ENCODE measurements around the gene PDE7B.

Gene PDE7B

DNA sequence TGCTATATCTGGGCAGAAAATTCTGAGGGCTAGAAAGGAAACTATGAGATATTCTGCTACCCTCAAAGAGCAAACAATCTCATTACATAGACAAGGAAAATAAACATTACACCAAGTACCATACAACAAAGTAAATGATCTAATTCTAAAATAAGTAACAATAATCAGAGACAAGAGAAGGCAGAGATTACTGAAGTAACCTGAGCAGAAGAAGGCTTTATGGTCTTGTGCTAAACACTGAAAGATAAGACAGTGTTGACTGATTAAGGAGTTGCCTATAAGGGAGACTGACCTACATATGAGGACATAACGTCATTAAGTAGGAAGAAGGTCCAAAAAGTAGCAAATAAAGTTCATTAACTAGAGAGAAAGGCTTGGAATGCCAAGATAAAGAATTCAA lies 264.4 kb downstream of the PDE7B start:
- H3K36me3 ChIP-seq (ENCODE audit: control insufficient read depth, insufficient read depth, low read length) = no peaks in the 10 kb centered on the region
- H3K4me3 ChIP-seq (ENCODE audit: low read length) = no peak overlapping the region
- peaks cover 31% of the 10 kb centered on the region for H3K4me1 ChIP-seq (ENCODE audit: control insufficient read depth, insufficient read depth, low read length)
- no peaks in the 10 kb centered on the region for H3K27me3 ChIP-seq (ENCODE audit: control insufficient read depth, insufficient read depth, low read length)
- H3K9ac ChIP-seq (ENCODE audit: low read length) = no peak overlapping the region
- H3K9me3 ChIP-seq (ENCODE audit: control insufficient read depth, low read length) = no peaks in the 10 kb centered on the region

DNA sequence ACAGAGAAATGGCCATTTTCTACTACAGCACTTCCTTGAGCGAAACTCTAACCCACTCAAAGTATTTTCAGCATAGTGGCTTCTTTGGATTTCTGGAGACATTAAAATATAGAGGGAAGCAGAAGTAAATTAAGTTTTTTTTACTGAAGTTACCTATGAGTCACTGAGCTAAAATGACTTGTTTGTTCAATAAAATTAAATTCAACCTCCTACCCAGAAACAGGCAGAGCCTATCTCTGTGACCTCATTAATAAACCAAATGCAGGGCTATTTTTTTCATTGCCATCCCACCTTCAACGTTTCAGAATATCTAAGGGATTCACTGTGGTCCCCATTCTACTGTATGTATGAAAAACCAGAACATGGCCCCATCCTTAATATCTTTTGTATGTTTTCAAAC lies 265.6 kb downstream of the PDE7B start:
- Histone ChIP-seq H3K4me3 (ENCODE audit: low read length) (no peak overlapping the region), H3K27me3 (ENCODE audit: control insufficient read depth, insufficient read depth, low read length) (no peaks in the 10 kb centered on the region), H3K4me1 (ENCODE audit: control insufficient read depth, insufficient read depth, low read length) (peaks cover 31% of the 10 kb centered on the region), H3K36me3 (ENCODE audit: control insufficient read depth, insufficient read depth, low read length) (no peaks in the 10 kb centered on the region), H3K9me3 (ENCODE audit: control insufficient read depth, low read length) (no peaks in the 10 kb centered on the region), H3K9ac (ENCODE audit: low read length) (no peak overlapping the region)

DNA sequence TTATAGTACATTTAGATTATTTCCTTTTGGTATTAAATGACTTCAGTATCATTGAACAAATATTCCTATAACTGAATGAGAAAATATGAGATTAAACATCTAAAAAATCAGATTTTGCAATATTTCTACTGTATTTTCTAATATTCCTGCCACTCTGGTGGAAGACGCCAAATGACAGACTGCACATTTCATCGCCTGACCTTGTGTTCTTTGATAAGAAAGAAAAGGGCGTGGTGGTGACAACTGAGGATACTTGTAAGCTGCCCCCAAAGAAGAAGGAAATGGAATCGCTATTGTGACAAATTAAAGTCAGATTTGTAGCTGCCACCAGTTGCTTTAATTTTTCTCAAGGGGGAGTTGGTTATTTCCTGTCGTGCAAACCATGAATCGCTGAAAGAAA lies 267.3 kb downstream of the PDE7B start:
- H3K9me3 ChIP-seq (ENCODE audit: control insufficient read depth, low read length) = no peaks in the 10 kb centered on the region
- H3K4me3 ChIP-seq (ENCODE audit: low read length) = no peak overlapping the region
- H3K4me1 ChIP-seq (ENCODE audit: control insufficient read depth, insufficient read depth, low read length) = peaks cover 31% of the 10 kb centered on the region
- no peaks in the 10 kb centered on the region for H3K27me3 ChIP-seq (ENCODE audit: control insufficient read depth, insufficient read depth, low read length)
- no peak overlapping the region for H3K9ac ChIP-seq (ENCODE audit: low read length)
- no peaks in the 10 kb centered on the region for H3K36me3 ChIP-seq (ENCODE audit: control insufficient read depth, insufficient read depth, low read length)

DNA sequence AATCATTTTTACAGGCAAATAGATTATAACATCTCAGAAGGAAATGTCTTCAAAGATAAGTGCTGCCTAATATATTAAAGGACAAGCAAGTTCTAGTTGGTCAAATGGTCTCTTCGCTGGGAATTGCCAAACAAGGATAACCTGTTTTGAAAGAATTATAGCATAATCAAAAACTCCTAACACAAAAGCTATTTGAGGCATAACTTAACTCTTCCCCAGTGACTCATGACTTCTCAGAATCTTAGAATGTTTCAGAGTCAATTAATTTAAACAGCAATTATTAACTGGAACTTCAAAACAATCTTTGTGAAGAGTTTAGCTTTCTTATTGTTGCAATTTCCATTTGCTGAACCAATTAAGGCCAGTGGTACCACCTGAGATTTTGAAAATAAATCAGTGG lies 272.0 kb downstream of the PDE7B start:
- no peak overlapping the region for H3K9ac ChIP-seq (ENCODE audit: low read length)
- peaks cover 5% of the 10 kb centered on the region for H3K4me1 ChIP-seq (ENCODE audit: control insufficient read depth, insufficient read depth, low read length)
- no peak overlapping the region for H3K4me3 ChIP-seq (ENCODE audit: low read length)
- no peaks in the 10 kb centered on the region for H3K36me3 ChIP-seq (ENCODE audit: control insufficient read depth, insufficient read depth, low read length)
- no peaks in the 10 kb centered on the region for H3K9me3 ChIP-seq (ENCODE audit: control insufficient read depth, low read length)
- H3K27me3 ChIP-seq (ENCODE audit: control insufficient read depth, insufficient read depth, low read length) = no peaks in the 10 kb centered on the region

DNA sequence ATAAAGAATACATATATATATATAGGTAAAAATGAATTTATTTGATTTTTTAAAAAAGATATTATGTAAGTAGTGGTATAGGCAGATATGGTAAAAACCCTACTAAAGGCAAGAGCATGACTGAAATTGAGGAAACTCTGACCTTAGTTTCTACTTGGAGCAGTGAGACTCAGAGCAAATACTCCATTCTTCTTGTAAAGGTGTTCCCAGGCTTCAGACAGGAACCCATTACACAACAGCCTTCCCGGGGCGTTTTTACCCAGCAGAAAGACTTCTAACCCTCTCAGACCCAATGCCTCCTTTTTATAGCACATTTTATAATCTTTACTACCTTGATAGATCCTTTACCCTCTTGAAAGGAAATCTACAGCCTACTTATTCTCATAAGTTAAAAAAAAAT lies 274.1 kb downstream of the PDE7B start:
- no peak overlapping the region for H3K4me3 ChIP-seq (ENCODE audit: low read length)
- peaks cover 16% of the 10 kb centered on the region for H3K4me1 ChIP-seq (ENCODE audit: control insufficient read depth, insufficient read depth, low read length)

DNA sequence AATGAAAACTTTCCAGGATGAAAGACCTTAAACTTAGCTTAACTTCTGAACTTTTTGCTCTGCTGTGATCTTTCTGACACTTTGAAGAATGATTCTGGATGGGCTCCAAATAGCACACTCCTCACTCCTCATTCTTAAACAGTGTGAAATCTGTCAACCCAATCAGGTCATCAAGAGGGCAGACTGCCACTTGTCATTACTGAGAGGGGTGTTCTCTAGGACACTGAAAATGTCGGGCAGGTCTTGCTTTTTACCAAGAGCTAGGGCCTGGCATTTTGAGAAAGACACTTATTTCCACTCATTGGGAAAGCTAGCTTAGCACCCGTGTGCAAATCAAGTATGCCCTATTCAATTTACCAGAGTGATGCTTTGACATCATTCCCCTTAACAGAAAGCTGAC lies 276.4 kb downstream of the PDE7B start:
- H3K9ac ChIP-seq (ENCODE audit: low read length) = no peak overlapping the region
- H3K36me3 ChIP-seq (ENCODE audit: control insufficient read depth, insufficient read depth, low read length) = no peaks in the 10 kb centered on the region

More for the DNA sequence above, 274.1 kb downstream of the PDE7B start:
- Histone ChIP-seq H3K9ac (ENCODE audit: low read length) (no peak overlapping the region), H3K36me3 (ENCODE audit: control insufficient read depth, insufficient read depth, low read length) (no peaks in the 10 kb centered on the region), H3K27me3 (ENCODE audit: control insufficient read depth, insufficient read depth, low read length) (no peaks in the 10 kb centered on the region), H3K9me3 (ENCODE audit: control insufficient read depth, low read length) (no peaks in the 10 kb centered on the region)

DNA sequence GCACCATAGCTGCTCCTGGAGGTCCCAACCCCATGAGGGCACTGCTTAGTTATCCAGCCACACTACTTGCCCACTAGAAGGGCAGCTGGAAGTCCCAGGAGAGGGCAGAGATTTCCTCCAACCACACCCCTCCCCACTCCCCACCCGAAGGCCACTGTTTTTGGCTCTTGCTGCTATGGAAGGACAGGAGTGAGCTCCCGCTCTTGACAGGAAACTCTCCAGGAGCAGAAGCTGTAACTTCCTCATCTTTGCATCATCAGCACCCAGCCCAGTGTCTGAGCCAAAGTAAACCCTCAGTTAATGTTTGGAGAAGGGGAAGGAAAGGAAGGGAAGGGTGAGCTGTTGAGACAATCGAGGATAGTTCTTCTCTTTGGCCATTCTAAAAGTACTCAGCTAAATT lies 277.9 kb downstream of the PDE7B start:
- Histone ChIP-seq H3K9me3 (ENCODE audit: control insufficient read depth, low read length) (no peaks in the 10 kb centered on the region), H3K4me3 (ENCODE audit: low read length) (no peak overlapping the region), H3K36me3 (ENCODE audit: control insufficient read depth, insufficient read depth, low read length) (no peaks in the 10 kb centered on the region), H3K9ac (ENCODE audit: low read length) (no peak overlapping the region), H3K4me1 (ENCODE audit: control insufficient read depth, insufficient read depth, low read length) (peaks cover 11% of the 10 kb centered on the region), H3K27me3 (ENCODE audit: control insufficient read depth, insufficient read depth, low read length) (no peaks in the 10 kb centered on the region)

More for the DNA sequence above, 276.4 kb downstream of the PDE7B start:
- Histone ChIP-seq H3K4me1 (ENCODE audit: control insufficient read depth, insufficient read depth, low read length) (peaks cover 16% of the 10 kb centered on the region), H3K9me3 (ENCODE audit: control insufficient read depth, low read length) (no peaks in the 10 kb centered on the region), H3K27me3 (ENCODE audit: control insufficient read depth, insufficient read depth, low read length) (no peaks in the 10 kb centered on the region), H3K4me3 (ENCODE audit: low read length) (no peak overlapping the region)

DNA sequence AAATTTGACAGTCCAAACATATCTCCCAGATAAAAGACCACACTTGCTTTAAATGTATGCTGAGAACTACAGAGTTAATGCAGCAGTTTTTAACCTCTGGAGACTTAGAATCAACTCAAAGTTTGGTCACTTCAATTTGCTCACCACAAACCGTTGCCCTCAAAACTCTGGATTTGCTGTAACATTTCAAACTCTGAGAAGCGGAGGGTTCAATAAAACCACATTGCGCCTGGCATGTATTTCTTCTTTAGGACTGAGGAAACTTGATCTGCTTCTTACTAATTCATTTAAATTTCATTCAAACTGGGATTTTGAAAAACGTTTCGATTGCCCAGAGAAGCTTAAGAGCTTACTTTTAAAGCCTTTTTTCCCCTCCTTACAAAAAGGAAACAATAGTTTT lies 282.8 kb downstream of the PDE7B start:
- H3K9ac ChIP-seq (ENCODE audit: low read length) = no peak overlapping the region
- no peaks in the 10 kb centered on the region for H3K27me3 ChIP-seq (ENCODE audit: control insufficient read depth, insufficient read depth, low read length)
- no peaks in the 10 kb centered on the region for H3K9me3 ChIP-seq (ENCODE audit: control insufficient read depth, low read length)
- H3K36me3 ChIP-seq (ENCODE audit: control insufficient read depth, insufficient read depth, low read length) = no peaks in the 10 kb centered on the region
- no peak overlapping the region for H3K4me3 ChIP-seq (ENCODE audit: low read length)
- peaks cover 2% of the 10 kb centered on the region for H3K4me1 ChIP-seq (ENCODE audit: control insufficient read depth, insufficient read depth, low read length)

DNA sequence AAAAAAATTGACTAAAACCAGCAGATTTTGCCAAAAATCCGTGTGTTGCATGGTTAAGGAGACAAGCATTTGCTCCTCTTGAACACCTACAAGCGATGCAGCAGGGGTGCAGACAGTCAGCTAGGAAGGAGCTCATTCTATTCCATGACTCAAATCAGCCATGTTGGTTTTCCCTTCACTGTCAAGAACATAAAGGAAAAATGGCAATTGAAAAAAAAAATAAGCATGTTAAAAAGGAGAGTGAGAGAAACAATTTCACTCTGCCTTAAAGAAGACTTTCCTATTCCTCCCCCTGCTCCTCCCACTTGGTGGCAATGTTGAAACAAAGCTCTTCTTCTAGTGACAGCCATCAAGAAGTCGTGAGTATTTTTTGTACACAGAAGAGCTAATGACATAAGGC lies 283.2 kb downstream of the PDE7B start:
- H3K9me3 ChIP-seq (ENCODE audit: control insufficient read depth, low read length) = no peaks in the 10 kb centered on the region
- no peaks in the 10 kb centered on the region for H3K4me1 ChIP-seq (ENCODE audit: control insufficient read depth, insufficient read depth, low read length)
- no peak overlapping the region for H3K4me3 ChIP-seq (ENCODE audit: low read length)
- no peaks in the 10 kb centered on the region for H3K36me3 ChIP-seq (ENCODE audit: control insufficient read depth, insufficient read depth, low read length)
- H3K27me3 ChIP-seq (ENCODE audit: control insufficient read depth, insufficient read depth, low read length) = no peaks in the 10 kb centered on the region
- no peak overlapping the region for H3K9ac ChIP-seq (ENCODE audit: low read length)

DNA sequence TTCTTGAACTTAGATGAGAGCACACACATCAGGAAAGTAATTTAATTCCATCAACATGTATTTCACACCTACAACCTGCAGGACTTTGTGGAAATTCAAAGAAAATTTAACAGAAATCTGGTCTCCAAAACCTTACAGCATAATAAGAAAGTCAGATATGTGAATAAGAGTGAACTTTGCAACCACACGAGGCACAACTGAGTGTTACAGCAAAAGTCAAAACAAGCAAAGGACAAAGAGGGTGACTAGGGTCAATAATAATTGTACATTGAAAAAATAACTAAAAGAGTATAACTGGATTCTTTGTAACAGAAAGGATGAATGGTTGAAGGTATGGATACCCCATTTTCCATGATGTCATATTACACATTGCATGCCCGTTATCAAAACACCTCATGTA lies 284.8 kb downstream of the PDE7B start:
- Histone ChIP-seq H3K4me3 (ENCODE audit: low read length) (no peak overlapping the region), H3K27me3 (ENCODE audit: control insufficient read depth, insufficient read depth, low read length) (no peaks in the 10 kb centered on the region)

DNA sequence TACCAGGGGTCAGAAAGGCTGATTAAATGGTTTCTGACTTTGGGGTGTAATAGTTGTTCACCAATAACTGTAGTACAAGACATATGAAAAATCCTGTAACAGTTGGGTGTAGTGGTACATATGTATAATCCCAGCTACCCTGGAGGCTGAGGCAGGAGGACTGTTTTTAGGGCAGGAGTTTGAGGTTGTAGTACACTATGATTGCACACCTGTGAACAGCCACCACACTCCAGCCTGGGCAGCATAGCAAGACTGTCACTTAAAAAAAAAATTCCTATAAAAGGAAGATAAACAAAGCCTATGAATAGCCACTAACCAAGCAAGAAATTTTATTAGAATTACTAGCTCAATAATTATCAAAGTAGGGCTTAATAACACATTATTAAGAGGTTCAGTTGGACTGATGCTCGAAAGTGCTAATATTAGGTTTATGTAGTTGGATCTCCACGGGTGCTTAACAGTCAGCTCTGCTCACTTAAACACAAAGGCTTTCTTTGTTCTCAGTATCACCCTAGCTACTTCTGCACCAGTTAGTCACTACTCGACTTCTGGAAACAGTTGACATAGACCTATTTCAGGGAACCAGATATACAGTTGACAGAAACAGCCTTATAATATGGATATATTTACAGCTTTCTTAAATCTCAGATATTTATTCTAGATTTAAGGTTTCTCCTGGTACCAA lies 285.6 kb downstream of the PDE7B start:
- no peak overlapping the region for H3K4me3 ChIP-seq (ENCODE audit: low read length)
- no peak overlapping the region for H3K9ac ChIP-seq (ENCODE audit: low read length)
- no peaks in the 10 kb centered on the region for H3K36me3 ChIP-seq (ENCODE audit: control insufficient read depth, insufficient read depth, low read length)
- H3K9me3 ChIP-seq (ENCODE audit: control insufficient read depth, low read length) = no peaks in the 10 kb centered on the region
- no peaks in the 10 kb centered on the region for H3K4me1 ChIP-seq (ENCODE audit: control insufficient read depth, insufficient read depth, low read length)
- no peaks in the 10 kb centered on the region for H3K27me3 ChIP-seq (ENCODE audit: control insufficient read depth, insufficient read depth, low read length)

More for the DNA sequence above, 284.8 kb downstream of the PDE7B start:
- Histone ChIP-seq H3K9me3 (ENCODE audit: control insufficient read depth, low read length) (no peaks in the 10 kb centered on the region), H3K9ac (ENCODE audit: low read length) (no peak overlapping the region), H3K4me1 (ENCODE audit: control insufficient read depth, insufficient read depth, low read length) (no peaks in the 10 kb centered on the region), H3K36me3 (ENCODE audit: control insufficient read depth, insufficient read depth, low read length) (no peaks in the 10 kb centered on the region)

DNA sequence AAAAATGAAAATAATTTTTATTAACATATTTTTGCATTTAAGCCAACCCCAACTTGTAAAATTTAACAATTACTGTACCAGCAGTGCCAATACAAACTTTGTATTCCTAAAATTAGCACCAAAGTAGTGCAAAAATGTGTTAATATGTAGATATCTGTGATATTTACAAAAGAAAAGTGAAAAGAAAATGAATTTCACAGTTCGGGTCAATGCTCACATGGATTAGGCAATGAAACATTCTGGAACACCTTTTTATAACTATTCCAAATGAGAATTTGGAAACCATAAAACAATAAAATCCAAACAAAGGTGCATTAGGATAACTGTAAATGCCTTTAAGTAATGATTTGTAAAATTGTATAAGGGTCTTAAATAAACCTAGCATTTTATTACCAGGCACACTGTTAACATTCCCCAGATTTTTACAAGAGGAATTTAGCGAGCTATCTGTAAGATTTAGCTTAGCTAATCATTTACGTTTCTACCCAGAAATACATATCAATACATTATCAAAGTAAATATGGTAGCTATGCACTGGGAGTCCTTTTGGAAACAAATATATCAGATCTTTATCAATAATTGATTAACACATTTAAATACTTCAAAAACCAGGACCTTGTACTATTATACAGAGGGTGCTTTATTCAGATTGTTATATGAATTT lies 286.4 kb downstream of the PDE7B start:
- H3K4me3 ChIP-seq (ENCODE audit: low read length) = no peak overlapping the region
- no peaks in the 10 kb centered on the region for H3K36me3 ChIP-seq (ENCODE audit: control insufficient read depth, insufficient read depth, low read length)
- no peaks in the 10 kb centered on the region for H3K9me3 ChIP-seq (ENCODE audit: control insufficient read depth, low read length)
- H3K27me3 ChIP-seq (ENCODE audit: control insufficient read depth, insufficient read depth, low read length) = no peaks in the 10 kb centered on the region
- H3K4me1 ChIP-seq (ENCODE audit: control insufficient read depth, insufficient read depth, low read length) = no peaks in the 10 kb centered on the region
- no peak overlapping the region for H3K9ac ChIP-seq (ENCODE audit: low read length)

All from mucosa of stomach (tissue), 1 donor.